Activated CD4-positive, alpha-beta T cell treated with anti-CD3 and anti-CD28 coated beads, Interleukin-2, amount 50 U/mL, for 1 hour (primary cell): ENCODE results near the gene DUSP1.

Experiments used
- DNase-seq: peaks from one replicate; pipeline ENCODE4 v3.0.0-alpha.2; 2020

DUSP1 gene

GRCh38 chr5:172776235-172776594 is 5.2 kb upstream of the DUSP1 start:
- no peak for DNase-seq

- no peak for DNase-seq
These were observed 4.6 kb upstream of the DUSP1 start for GRCh38 chr5:172775326-172776234.

- no peak for DNase-seq
These were observed 3.7 kb upstream of the DUSP1 start for GRCh38 chr5:172774561-172775315.

- no peak for DNase-seq
These were observed 2.8 kb upstream of the DUSP1 start for GRCh38 chr5:172773481-172774469.

GRCh38 chr5:172772112-172772906 is 1.3 kb upstream of the DUSP1 start:
- peak; percentile 83 for DNase-seq

- no peak for DNase-seq
These were observed 580 bp upstream of the DUSP1 start for GRCh38 chr5:172771439-172772111.

GRCh38 chr5:172770374-172770674 is 671 bp downstream of the DUSP1 start:
- no peak for DNase-seq

- DNase-seq = peak; percentile 27
These were observed 1.2 kb downstream of the DUSP1 start for GRCh38 chr5:172769616-172770373.

- DNase-seq = no peak
These were observed 1.7 kb downstream of the DUSP1 start for GRCh38 chr5:172769342-172769615.

GRCh38 chr5:172768573-172769341 is 2.2 kb downstream of the DUSP1 start:
- peak; percentile 27 for DNase-seq

GRCh38 chr5:172768098-172768572 is 2.9 kb downstream of the DUSP1 start:
- DNase-seq = no peak

- peak; percentile 30 for DNase-seq
These were observed 4.5 kb downstream of the DUSP1 start for GRCh38 chr5:172766287-172767108.

- DNase-seq = no peak
These were observed 5.2 kb downstream of the DUSP1 start for GRCh38 chr5:172765766-172766286.

- DNase-seq = peak; percentile 95
These were observed 5.9 kb downstream of the DUSP1 start for GRCh38 chr5:172764861-172765765.

GRCh38 chr5:172763120-172763464 is 7.9 kb downstream of the DUSP1 start:
- DNase-seq = no peak

- no peak for DNase-seq
These were observed 8.5 kb downstream of the DUSP1 start for GRCh38 chr5:172762214-172763119.

GRCh38 chr5:172760959-172761358 is 10.0 kb downstream of the DUSP1 start:
- no peak for DNase-seq
